K562 (cell line): Measurements from ENCODE around the gene USP2. TPM values are rescaled to one million over a fixed set of nuclear protein-coding genes. Genes with fewer than 3 reads are reported as not detected.

Experiments used
- ATAC-seq: fragments of 200-7000 bp; cut with Tn5 transposase; 3 replicates; pipeline ENCODE4 v1.9.1; 2020; ENCODE audit warnings: moderate library complexity
- BruUV-seq: library from RNA; stranded (reverse); fragments of 400-500 nt; replicated peaks from 2 replicates; lab custom pipeline; 2021; lab: Mats Ljungman, UMichigan
- CTCF ChIA-PET: fragments of 300-600 bp; formaldehyde crosslinking; extraction: SDS; loops from one replicate; lab custom pipeline; 2021; ENCODE audit warnings: low intra/inter-chr PET ratio; lab: Yijun Ruan, JAX
- POLR2A ChIA-PET: fragments of 300-600, 350-650 bp; sonication (Branson Sonifier 250); formaldehyde crosslinking; extraction: SDS; loops from one replicate; lab custom pipeline; 2021; ENCODE audit warnings: antibody characterized with exemption, inconsistent platforms; lab: Yijun Ruan, JAX
- DNase-seq, 4 experiments: peaks; one replicate each; pipeline versions ENCODE4 v3.0.0 to v3.0.0-alpha.2; 2011 to 2018; ENCODE audit warnings: low spot score in 3 of 4, mixed read lengths in 3 of 4; ENCODE audit errors: extremely low read depth in 1 of 4
- FAIRE-seq: peaks from 2 replicates; lab custom pipeline; 2011; peaks lifted over from hg19 to GRCh38; lab: Jason Lieb, UNC
- H2AFZ ChIP-seq: 2 replicates; pipeline ENCODE4 v1.6.0; 2011; ENCODE audit warnings: low read depth, low read length, control low read depth, inconsistent platforms
- H3K27ac ChIP-seq: fragments of 200-600 bp; 3 replicates; pipeline ENCODE4 v1.8.0; 2011; ENCODE audit warnings: low read depth, mild to moderate bottlenecking, control low read depth, inconsistent platforms, low read length, moderate library complexity, mixed read lengths; ENCODE audit errors: extremely low read depth
- H3K27me3 ChIP-seq, 2 experiments: fragments of 300-600 bp in 1 of 2; 2 replicates in 1 of 2; 3 replicates in 1 of 2; pipeline versions ENCODE4 v1.6.0 to v1.8.0; 2011; ENCODE audit warnings: inconsistent platforms in 2 of 2, low read length in 2 of 2, mild to moderate bottlenecking in 1 of 2, mixed read lengths in 1 of 2, moderate library complexity in 1 of 2; ENCODE audit not compliant: control insufficient read depth in 2 of 2, insufficient read depth in 2 of 2
- H3K36me3 ChIP-seq: fragments of 300-600 bp; 3 replicates; pipeline ENCODE4 v1.8.0; 2011; ENCODE audit warnings: mild to moderate bottlenecking, low read length, inconsistent platforms; ENCODE audit not compliant: control insufficient read depth, insufficient read depth
- H3K4me1 ChIP-seq, 2 experiments: fragments of 200-600 bp in 1 of 2; replicated peaks in 1 of 2; 2 replicates in 1 of 2; 3 replicates in 1 of 2; pipeline versions ENCODE4 v1.5.1 to v1.8.0; 2011; ENCODE audit warnings: inconsistent platforms in 2 of 2, low read length in 2 of 2, mild to moderate bottlenecking in 1 of 2, mixed read lengths in 1 of 2, moderate library complexity in 1 of 2; ENCODE audit not compliant: control insufficient read depth in 2 of 2, insufficient read depth in 2 of 2
- H3K4me2 ChIP-seq: 2 replicates; pipeline ENCODE4 v1.6.1; 2011; ENCODE audit warnings: low read length, control low read depth, inconsistent platforms, mixed read lengths; ENCODE audit not compliant: insufficient read depth
- H3K4me3 ChIP-seq: fragments of 200-600 bp; sonication (generic), shearing (Covaris generic); 2 replicates; pipeline ENCODE4 v1.5.1; 2016; ENCODE audit warnings: control low read depth, inconsistent platforms
- H3K79me2 ChIP-seq: fragments of 200-600 bp; 3 replicates; pipeline ENCODE4 v1.8.0; 2011; ENCODE audit warnings: low read length, inconsistent platforms; ENCODE audit not compliant: control insufficient read depth, insufficient read depth
- H3K9ac ChIP-seq, 2 experiments: 2 replicates each; pipeline versions ENCODE4 v1.6.0 to v1.6.1; 2011; ENCODE audit warnings: low read depth in 2 of 2, low read length in 2 of 2, control low read depth in 1 of 2, inconsistent platforms in 1 of 2, mild to moderate bottlenecking in 1 of 2, mixed read lengths in 1 of 2; ENCODE audit not compliant: insufficient read depth in 1 of 2
- H3K9me1 ChIP-seq: one replicate; pipeline ENCODE4 v1.6.0; 2011; ENCODE audit warnings: inconsistent platforms, mild to moderate bottlenecking, low read length, moderate library complexity; ENCODE audit not compliant: control insufficient read depth, insufficient read depth
- H3K9me3 ChIP-seq: replicated peaks from 2 replicates; pipeline ENCODE4 v1.5.1; 2011; ENCODE audit warnings: low read depth, low read length, inconsistent platforms; ENCODE audit not compliant: control insufficient read depth, insufficient read depth
- H4K20me1 ChIP-seq: replicated peaks from 2 replicates; pipeline ENCODE4 v1.6.1; 2011; ENCODE audit warnings: low read length, inconsistent platforms, mixed read lengths; ENCODE audit not compliant: control insufficient read depth, insufficient read depth
- CBX1 ChIP-seq: sonication (generic); IDR thresholded peaks from 2 replicates; pipeline ENCODE4 v1.6.1; 2016; ENCODE audit warnings: antibody characterized with exemption, low read depth, mild to moderate bottlenecking
- CBX5 ChIP-seq: IDR thresholded peaks from 2 replicates; pipeline ENCODE4 v1.6.1; 2014; ENCODE audit warnings: low read depth, borderline replicate concordance
- MEF2D ChIP-seq: conservative IDR thresholded peaks from 2 replicates; pipeline ENCODE4 v1.6.1; 2016; ENCODE audit warnings: low read depth, missing genetic modification characterization, missing compliant biosample characterization
- MXD1 ChIP-seq: fragments of 250-450 bp; sonication (Bioruptor Pico); IDR thresholded peaks from 2 replicates; pipeline ENCODE4 v1.8.0; 2021; ENCODE audit warnings: borderline replicate concordance, mild to moderate bottlenecking, moderate library complexity; ENCODE audit not compliant: poor library complexity, severe bottlenecking
- SMAD3 ChIP-seq: fragments of 450-650 bp; formaldehyde crosslinking; conservative IDR thresholded peaks from 2 replicates; pipeline ENCODE4 v1.4.0; 2020; ENCODE audit warnings: mild to moderate bottlenecking
- SMARCA4 ChIP-seq: fragments of 450-650 bp; IDR thresholded peaks from 2 replicates; pipeline ENCODE4 v1.6.1; 2016
- SRSF9 ChIP-seq: fragments of 200-400 bp; formaldehyde crosslinking; IDR thresholded peaks from 2 replicates; pipeline ENCODE4 v1.6.1; 2017; ENCODE audit warnings: low read depth, low read length, borderline replicate concordance
- STAT5B ChIP-seq: fragments of 250-450 bp; sonication (Bioruptor Pico); IDR thresholded peaks from 2 replicates; pipeline ENCODE4 v1.8.0; 2021; ENCODE audit warnings: mild to moderate bottlenecking, inconsistent platforms
- ZC3H8 ChIP-seq: fragments of 450-650 bp; IDR thresholded peaks from 2 replicates; pipeline ENCODE4 v1.6.1; 2017
- ZNF324 ChIP-seq: fragments of 250-450 bp; sonication (Bioruptor Pico); IDR thresholded peaks from 2 replicates; pipeline ENCODE4 v1.4.0; 2020; ENCODE audit warnings: mild to moderate bottlenecking
- ZNF347 ChIP-seq: fragments of 450-650 bp; formaldehyde crosslinking; IDR thresholded peaks from 2 replicates; pipeline ENCODE4 v1.4.0; 2020; ENCODE audit warnings: low read depth, mild to moderate bottlenecking, moderate library complexity
- ZNF408 ChIP-seq: fragments of 250-450 bp; sonication (Bioruptor Pico); IDR thresholded peaks from 2 replicates; pipeline ENCODE4 v1.4.0; 2020; ENCODE audit warnings: low read depth, mild to moderate bottlenecking, moderate library complexity
- WGBS: fragments of 100-300 bp; shearing (Covaris generic); methylation state at CpG from one replicate; pipeline ENCODE4 v1.1.6; 2016; ENCODE audit warnings: low coverage, mixed read lengths; ENCODE audit not compliant: insufficient coverage; ENCODE audit errors: missing lambda C conversion rate; 5-methylcytosine and 5-hydroxymethylcytosine counted together
- in situ Hi-C: fragments of 300-500 bp; cut with MboI; formaldehyde crosslinking; loops from 4 replicates; pipeline ENCODE4 v1.15.0; 2018; ENCODE audit warnings: inconsistent platforms, mixed read lengths
- intact Hi-C: fragments of 100-400 bp; cut with micrococcal nuclease; formaldehyde crosslinking; loops from 2 replicates; pipeline ENCODE4 v1.14.2; 2022
- polyA plus RNA-seq, 8 experiments: library from polyadenylated mRNA; depleted of rRNA in 4 of 8; stranded (reverse) in 5 of 8; unstranded in 3 of 8; fragments of >200 nt; fragmentation: Nextera tagmentation in 2 of 8; fragmentation: Illumina TruSeq in 1 of 8; extraction: Ambion mirVana in 2 of 8; extraction: Trizol in 1 of 8; gene quantifications; 2 replicates each; pipeline versions ENCODE4 v1.2.1 to v1.2.3, GENCODE V29; 2011 to 2014; ENCODE audit warnings: inconsistent platforms in 1 of 8, missing spikeins in 1 of 8
- total RNA-seq, 7 experiments: library from RNA; depleted of rRNA in 6 of 7; stranded (reverse); fragments of >200 nt in 6 of 7; fragmentation: Illumina TruSeq in 2 of 7; extraction: Trizol in 2 of 7; gene quantifications; 2 replicates each; pipeline versions ENCODE4 v1.2.1 to v1.2.3, GENCODE V29; 2011 to 2021; ENCODE audit warnings: low replicate concordance in 1 of 7
- TF ChIP-seq, protein P1 (sequence below): fragments of 450-650 bp; formaldehyde crosslinking; IDR thresholded peaks from 2 replicates; pipeline ENCODE4 v1.4.0; 2020; ENCODE audit warnings: mild to moderate bottlenecking
- TF ChIP-seq, protein P2 (sequence below), 2 experiments: fragments of 450-650 bp; IDR thresholded peaks; 2 replicates each; pipeline ENCODE4 v1.6.1; 2018; ENCODE audit warnings: mild to moderate bottlenecking in 2 of 2, low read depth in 1 of 2; ENCODE audit not compliant: partially characterized antibody in 2 of 2
- TF ChIP-seq, protein P3 (sequence below): sonication (generic); formaldehyde crosslinking; IDR thresholded peaks from 2 replicates; pipeline ENCODE4 v1.8.0; 2022; ENCODE audit warnings: mild to moderate bottlenecking, missing genetic modification reagents

Gene USP2
- total and polyA plus RNA-seq, 9 of the 15 experiments (the other 6 are each of a cell fraction or from before 2014, with no cell fraction given): 2.8 to 16.9 (median 3.9) TPM

DNA sequence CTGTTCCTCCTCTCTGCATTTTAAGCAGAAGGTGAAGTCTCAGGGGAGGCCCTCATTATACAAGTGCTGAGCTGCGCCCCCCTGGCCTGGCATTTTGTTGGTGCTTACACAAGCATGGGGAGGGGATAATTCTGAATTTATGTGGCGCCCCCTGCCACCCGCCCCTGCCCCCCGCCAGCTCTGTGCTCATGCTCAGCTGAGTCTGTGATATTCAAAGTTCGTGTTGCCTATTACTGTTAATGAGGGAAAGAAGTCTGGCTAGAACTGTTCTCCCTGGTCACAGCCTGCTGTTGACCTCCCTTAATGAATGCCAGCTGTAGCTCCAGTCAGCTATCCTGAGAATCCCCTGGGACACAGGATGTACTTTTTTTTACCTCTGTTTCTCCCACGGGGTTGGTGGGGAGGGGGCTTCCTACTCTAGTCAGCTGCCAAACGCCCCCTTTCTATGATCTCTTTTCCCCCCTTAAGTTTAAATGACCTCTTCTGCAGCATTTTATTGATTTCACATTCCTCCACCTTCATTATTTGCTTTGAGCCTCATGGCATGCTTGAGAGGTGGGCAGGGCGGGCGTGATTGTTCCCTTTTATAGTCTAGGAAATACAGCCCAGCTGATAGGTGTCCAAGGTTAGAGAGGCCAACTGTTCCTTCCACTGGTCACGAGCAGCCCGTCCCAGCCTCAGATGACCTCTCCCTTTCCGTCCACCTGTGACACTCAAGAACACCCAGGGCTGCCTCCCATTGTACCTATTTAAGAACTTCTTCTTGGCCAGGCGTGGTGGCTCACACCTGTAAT is 12.2 kb downstream of the USP2 start:
- 80% methylated on average over 13 of the region's 13 CpGs for WGBS
- ATAC-seq: no peak
- CTCF ChIA-PET: no interaction called here
- no peak for TF ChIP-seq SRSF9
- no peak for TF ChIP-seq ZC3H8
- TF ChIP-seq SMARCA4: no peak
- TF ChIP-seq STAT5B: no peak
- TF ChIP-seq ZNF347 (CRISPR knock-in tag): no peak
- no peak for TF ChIP-seq MXD1
- no peak for TF ChIP-seq ZNF408
- no peak for TF ChIP-seq CBX1
- TF ChIP-seq MEF2D (tag): no peak
- TF ChIP-seq, protein P1, sequence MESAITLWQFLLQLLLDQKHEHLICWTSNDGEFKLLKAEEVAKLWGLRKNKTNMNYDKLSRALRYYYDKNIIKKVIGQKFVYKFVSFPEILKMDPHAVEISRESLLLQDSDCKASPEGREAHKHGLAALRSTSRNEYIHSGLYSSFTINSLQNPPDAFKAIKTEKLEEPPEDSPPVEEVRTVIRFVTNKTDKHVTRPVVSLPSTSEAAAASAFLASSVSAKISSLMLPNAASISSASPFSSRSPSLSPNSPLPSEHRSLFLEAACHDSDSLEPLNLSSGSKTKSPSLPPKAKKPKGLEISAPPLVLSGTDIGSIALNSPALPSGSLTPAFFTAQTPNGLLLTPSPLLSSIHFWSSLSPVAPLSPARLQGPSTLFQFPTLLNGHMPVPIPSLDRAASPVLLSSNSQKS: no peak
- TF ChIP-seq, protein P2, sequence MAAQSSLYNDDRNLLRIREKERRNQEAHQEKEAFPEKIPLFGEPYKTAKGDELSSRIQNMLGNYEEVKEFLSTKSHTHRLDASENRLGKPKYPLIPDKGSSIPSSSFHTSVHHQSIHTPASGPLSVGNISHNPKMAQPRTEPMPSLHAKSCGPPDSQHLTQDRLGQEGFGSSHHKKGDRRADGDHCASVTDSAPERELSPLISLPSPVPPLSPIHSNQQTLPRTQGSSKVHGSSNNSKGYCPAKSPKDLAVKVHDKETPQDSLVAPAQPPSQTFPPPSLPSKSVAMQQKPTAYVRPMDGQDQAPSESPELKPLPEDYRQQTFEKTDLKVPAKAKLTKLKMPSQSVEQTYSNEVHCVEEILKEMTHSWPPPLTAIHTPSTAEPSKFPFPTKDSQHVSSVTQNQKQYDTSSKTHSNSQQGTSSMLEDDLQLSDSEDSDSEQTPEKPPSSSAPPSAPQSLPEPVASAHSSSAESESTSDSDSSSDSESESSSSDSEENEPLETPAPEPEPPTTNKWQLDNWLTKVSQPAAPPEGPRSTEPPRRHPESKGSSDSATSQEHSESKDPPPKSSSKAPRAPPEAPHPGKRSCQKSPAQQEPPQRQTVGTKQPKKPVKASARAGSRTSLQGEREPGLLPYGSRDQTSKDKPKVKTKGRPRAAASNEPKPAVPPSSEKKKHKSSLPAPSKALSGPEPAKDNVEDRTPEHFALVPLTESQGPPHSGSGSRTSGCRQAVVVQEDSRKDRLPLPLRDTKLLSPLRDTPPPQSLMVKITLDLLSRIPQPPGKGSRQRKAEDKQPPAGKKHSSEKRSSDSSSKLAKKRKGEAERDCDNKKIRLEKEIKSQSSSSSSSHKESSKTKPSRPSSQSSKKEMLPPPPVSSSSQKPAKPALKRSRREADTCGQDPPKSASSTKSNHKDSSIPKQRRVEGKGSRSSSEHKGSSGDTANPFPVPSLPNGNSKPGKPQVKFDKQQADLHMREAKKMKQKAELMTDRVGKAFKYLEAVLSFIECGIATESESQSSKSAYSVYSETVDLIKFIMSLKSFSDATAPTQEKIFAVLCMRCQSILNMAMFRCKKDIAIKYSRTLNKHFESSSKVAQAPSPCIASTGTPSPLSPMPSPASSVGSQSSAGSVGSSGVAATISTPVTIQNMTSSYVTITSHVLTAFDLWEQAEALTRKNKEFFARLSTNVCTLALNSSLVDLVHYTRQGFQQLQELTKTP (IDR thresholded peaks at IDR 0.05; ENCODE audit: low read depth in 1 of 2, partially characterized antibody in 2 of 2): no peak
- TF ChIP-seq, protein P3, sequence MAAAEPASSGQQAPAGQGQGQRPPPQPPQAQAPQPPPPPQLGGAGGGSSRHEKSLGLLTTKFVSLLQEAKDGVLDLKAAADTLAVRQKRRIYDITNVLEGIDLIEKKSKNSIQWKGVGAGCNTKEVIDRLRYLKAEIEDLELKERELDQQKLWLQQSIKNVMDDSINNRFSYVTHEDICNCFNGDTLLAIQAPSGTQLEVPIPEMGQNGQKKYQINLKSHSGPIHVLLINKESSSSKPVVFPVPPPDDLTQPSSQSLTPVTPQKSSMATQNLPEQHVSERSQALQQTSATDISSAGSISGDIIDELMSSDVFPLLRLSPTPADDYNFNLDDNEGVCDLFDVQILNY: no peak
- no peak for TF ChIP-seq ZNF324
- TF ChIP-seq SMAD3: no peak
- no peak for TF ChIP-seq CBX5

More for the DNA sequence above, 12.2 kb downstream of the USP2 start:
- peaks cover 18% of the 10 kb centered on the region; the same call in 1 of the 3 replicates for H3K36me3 ChIP-seq
- no peak for FAIRE-seq
- H4K20me1 ChIP-seq: 0 out of 2 replicates have a peak, but pooled peaks cover 1% of the 10 kb centered on the region
- no peak overlapping the region for H2AFZ ChIP-seq
- intact Hi-C loops: no loop called here
- peak overlapping the region; percentile 68; the same call in 1 of the 2 replicates for H3K4me2 ChIP-seq
- H3K9me3 ChIP-seq: no peaks in the 10 kb centered on the region
- no TSS peak for BruUV-seq
- in situ Hi-C loops: no loop called here
- H3K4me1 ChIP-seq: peaks cover 55 to 61% of the 10 kb centered on the region in 2 experiments
- POLR2A ChIA-PET: interaction anchor here (0.9 to 2.8 kb wide), 5 partner anchors 9 to 31 kb away, joined by 3 to 34 read pairs (median 3); partner anchors contain the start of gene USP2
- no peaks in the 10 kb centered on the region for H3K27me3 ChIP-seq
- no peak for DNase-seq
- H3K4me3 ChIP-seq: no peak overlapping the region
- H3K27ac ChIP-seq: no peak overlapping the region
- H3K9me1 ChIP-seq: no peaks in the 10 kb centered on the region
- H3K9ac ChIP-seq: peak overlapping the region; percentile 31 to 41; a peak in 1 of 4 replicates
- H3K79me2 ChIP-seq: peaks cover 5% of the 10 kb centered on the region; the same call in 1 of the 3 replicates
